NOMO-1 treated with DMSO at 0.1 percent for 48 hours (cell line): ENCODE data around the gene NFAM1.

Source experiments
- DNase-seq: peaks from one replicate; lab custom pipeline; 2025; ENCODE audit not compliant: unreplicated experiment; lab: John Stamatoyannopoulos, UW

The NFAM1 gene

DNA sequence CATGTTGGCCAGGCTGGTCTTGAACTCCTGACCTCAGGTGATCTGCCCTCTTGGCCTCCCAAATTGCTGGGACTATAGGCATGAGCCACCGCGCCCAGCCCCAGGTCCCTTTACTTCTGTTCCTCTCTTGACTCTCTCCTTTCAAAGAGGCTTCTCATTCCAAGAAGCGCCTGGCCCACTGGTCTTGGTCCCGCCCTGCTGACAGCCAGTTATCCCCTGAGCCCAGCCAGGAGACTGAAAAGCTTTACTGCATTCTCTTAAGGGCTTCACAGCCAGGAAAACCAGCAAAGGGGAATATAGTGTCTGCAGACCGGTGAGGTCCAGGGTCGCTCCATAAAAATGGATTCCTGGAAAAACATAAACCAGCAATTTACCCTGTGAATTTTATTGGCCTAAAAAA, 68.3 kb downstream of the NFAM1 start:
- no peak for DNase-seq

DNA sequence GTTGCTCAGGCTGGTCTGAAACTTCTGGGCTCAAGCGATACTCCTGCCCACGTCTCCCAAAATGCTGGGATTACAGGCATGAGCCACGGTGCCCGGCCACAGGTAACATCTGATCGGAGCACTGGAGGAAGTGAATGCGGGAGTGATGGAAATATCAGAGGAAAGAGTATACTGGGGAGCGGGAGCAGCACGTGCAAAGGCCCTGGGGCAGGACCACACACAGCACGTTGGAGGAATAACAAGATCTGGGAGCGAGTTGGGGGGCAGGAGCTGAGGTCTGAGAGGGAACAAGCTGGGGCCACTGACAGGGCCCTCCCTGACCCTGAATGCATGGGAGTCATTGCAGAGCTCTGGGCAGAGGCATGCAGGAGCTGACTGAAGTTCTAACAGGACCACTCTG, 70.7 kb downstream of the NFAM1 start:
- DNase-seq: no peak

- no peak for DNase-seq
Measured at GRCh38 chr22:42360348-42360747, 71.9 kb downstream of the NFAM1 start.

- no peak for DNase-seq
Measured at GRCh38 chr22:42358643-42359558, 73.3 kb downstream of the NFAM1 start.

DNA sequence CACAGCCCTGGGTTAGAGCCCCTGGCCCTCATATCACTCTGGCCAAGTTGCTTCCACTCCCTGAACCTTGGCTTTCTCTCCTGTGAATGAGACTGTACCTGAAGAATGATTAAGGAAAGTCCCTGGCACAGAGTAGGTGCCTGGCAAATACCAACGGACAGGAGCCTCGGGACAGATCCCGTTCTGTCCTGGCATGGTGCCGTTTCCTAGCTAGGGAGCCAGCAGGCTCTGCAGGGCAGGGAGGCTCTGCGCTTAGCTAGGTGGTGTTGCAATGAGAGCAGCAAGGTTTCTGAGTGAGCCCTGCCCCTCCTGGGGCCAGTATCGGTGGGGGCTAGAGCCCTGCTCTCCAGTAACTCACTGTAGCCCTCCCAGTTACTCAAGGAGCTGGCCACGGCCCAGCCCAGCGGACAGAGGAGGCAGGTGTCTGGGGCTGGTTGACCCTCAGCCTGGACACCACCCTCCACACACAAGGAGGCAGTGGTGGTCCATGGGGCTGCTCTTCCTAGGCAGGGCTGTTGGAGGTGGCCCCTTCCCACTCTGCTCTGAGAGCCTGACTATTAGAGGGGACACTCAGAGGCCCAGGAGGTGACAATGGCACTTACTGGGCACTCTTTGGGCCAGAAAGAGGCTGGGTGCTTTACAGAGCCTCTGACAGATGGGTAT, 74.4 kb downstream of the NFAM1 start:
- DNase-seq: no peak

DNA sequence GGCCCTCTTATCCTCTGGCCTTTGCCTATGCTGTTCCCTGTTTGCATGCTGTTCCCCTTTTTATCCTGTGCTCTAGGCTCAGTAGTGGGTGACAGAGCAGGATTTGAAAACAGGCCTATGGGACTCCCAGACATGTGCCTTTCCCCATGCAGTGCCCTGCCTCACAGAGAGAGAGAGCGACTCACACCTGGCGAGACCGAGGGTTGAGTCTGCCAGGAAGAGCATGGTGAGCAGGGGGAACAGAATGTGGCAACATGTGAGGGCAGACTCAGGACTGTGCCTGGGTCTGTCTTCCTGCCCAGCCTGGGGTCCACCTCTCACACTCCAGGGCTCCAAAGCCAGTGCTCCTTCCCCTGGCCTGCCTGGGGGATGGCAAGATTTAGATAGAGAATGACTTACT, 75.0 kb downstream of the NFAM1 start:
- no peak for DNase-seq

DNA sequence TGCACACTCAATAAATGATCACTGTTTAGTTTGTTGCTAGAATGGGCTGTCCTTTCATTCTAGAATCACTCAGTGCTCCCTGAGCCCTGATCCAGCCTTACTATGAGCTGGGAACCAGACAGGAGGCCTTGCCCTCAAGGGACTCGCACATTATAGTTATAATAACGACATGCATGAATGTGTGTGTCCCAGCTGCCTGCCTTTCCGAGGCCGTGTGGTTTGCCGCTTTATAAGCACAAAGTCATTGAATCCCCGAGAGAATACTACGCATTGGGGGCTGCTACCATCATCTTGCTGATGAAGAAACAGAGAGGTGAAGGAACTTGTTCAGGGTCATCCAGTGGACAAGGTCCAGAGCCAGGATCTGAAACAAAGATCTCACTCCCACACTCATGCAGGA, 75.7 kb downstream of the NFAM1 start:
- DNase-seq: no peak

DNA sequence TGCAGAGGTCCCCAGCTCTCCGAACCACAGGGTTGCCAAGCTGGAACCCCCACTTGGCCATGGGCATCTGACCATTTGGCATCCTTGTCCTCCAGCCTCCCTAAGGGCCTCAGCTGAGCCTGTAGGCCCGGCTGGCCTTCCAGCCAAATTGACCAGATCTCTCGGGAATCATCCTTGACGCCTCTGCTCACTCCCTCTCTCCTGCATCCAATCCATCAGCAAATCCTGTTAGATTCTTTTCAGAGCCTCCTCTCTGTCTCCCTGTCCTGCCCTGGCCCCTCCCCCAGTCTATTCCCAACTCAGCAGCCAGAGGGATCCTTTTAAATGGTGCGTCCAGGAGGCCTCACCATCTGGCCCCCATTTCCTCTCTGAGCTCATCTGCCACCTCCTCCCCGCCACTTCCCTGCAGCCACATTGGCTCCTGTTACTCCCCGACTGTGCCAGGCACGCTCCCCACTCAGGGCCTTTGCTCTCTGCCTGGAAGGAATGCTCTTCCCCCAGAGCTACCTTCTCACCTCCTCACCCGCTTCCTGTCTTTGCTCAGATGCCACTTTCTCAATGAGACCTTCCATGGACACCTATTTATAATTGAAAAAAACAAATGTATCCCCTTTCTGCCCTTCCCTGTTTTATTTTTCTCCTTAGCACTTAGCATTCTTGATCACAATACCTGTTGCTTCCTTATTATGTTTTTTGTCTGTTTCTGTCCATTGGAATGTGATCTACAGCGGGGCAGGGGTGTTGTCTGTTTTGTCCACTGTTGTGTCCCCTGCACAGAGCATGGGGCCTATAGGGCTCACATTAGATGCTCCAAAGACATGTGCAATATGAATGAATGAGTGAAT, 78.1 kb downstream of the NFAM1 start:
- no peak for DNase-seq

DNA sequence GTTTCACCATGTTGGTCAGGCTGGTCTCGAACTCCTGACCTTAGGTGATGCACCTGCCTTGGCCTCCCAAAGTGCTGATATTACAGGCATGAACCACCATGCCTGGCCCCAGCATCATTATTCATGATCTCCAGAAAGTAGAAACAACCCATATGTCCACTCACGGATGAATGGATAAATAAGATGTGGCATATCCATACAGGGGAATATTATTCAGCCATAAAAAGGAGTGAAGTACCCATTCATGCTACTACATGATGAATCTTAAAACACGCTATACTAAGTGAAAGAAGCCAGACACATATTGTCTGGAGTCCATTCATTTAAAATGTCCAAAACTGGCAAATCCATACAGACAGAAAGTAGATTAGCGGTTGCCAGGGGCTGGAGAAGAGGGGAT, 81.8 kb downstream of the NFAM1 start:
- no peak for DNase-seq

DNA sequence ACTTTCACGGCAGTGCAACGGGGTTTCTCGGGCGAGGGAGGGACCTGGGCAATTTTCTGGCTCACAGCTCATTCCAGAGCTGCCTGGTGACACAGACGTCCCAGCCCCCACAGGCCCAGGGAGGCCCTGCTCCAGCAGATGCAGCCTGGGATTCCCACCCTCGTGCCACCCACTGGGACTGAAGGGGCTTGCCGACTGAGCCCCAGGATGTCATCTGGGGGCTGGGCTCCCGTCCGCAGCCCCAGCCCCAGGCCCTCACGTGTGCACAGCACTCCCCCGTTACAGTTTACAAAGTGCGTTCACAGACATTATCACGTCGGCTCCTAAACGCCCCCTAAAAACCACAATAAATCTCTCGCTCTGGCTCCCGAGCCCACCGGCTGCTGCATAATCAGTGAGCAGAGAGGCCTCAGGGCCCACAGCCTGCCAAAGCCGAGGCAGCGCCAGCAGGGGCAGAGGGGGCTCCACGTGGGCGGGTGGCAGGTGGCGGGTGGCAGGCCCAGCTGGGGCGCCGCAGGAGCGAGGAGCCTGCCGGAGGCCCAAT, 84.8 kb downstream of the NFAM1 start:
- DNase-seq: no peak

DNA sequence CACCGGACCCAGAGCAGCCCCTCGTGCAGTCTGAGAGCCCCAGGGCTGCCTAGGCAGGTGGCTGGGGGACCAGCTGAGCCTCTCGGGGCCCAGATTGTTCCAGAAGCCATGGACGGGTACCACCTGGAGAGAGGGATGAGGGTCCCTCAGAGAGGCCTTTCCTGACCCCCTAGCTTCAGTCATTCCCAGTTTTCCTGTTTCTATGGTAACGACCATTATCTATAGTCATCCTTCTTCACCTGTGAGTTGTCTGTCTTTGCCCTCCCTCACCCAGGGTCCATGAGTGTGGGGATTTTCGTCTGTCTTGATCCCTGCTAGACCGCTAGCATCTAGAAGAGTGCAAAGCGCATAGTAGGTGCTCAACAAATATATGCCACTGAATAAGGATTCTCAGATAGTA, 85.5 kb downstream of the NFAM1 start:
- DNase-seq: no peak

GRCh38 chr22:42345458-42345857, 86.7 kb downstream of the NFAM1 start:
- no peak for DNase-seq

DNA sequence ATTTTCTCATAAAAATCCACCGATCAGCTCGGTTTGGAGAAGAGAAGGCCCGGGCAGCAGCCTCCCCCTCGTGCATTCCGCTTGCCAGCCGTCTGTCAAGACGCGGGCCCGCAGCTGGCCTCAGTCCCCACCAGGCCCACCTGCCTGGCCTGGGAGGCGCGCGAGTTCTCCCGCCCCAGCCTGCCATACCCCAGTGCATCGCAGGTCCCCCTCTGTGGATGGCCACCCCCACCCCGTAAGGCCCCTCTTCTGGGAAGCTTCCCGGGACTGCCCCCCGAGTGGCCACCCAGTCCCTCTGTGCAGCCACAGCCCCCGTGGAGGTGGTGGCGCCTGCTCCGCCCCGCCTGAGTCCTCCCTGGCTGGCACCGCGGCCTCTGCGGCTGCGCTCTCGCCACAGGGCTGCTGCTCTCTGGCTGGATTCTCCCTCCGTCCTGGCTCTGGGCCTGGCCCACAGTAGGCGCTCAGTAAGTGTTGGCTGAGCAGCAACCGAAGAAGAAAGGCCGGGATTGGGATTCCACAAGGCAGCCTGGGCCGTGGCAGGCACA, 87.8 kb downstream of the NFAM1 start:
- DNase-seq: no peak

DNA sequence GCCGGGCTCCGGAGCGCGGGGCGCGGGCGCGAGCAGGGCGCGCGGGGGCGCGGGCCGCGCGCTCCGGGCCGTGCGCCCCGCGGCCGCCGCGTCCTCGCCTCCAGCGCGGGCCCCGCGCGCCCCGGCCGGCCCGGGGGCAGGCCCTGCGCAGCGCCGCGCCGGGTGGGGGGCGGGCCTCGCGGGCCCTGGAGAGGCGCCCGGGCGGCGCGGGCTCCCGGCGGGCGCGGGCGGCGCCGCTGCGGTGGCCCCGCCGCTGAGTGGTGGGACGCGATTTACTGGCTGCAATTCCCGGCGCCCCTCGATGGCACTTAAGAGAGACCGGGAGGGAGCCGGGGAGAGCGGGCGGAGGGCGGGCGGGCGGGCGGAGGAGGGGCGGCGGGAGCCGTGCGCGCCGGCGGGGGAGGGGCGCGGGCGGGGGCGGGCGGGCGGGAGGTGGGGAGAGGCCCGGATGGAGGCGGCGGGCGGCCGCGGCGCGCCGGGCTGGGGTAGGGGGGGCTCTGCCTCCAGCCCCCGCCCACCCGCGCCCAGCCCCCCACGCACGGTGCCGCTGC, 88.6 kb downstream of the NFAM1 start:
- DNase-seq: no peak

DNA sequence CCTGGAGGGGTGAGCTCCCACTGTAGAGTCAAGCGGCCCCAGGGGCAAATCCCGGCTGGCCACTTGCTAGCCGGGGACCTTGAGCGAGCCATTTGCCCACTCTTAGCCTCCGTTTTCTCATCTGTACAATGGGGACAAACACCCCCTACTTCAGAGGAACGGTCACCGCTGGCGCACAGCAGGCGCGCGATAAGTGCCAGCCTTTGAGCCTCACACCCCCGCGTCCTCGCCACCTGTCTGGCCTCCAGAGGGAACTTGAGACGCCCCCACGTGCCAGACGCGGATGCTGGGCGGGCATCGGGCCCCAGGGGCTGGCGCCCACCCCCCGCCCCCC, 89.1 kb downstream of the NFAM1 start:
- DNase-seq: no peak

DNA sequence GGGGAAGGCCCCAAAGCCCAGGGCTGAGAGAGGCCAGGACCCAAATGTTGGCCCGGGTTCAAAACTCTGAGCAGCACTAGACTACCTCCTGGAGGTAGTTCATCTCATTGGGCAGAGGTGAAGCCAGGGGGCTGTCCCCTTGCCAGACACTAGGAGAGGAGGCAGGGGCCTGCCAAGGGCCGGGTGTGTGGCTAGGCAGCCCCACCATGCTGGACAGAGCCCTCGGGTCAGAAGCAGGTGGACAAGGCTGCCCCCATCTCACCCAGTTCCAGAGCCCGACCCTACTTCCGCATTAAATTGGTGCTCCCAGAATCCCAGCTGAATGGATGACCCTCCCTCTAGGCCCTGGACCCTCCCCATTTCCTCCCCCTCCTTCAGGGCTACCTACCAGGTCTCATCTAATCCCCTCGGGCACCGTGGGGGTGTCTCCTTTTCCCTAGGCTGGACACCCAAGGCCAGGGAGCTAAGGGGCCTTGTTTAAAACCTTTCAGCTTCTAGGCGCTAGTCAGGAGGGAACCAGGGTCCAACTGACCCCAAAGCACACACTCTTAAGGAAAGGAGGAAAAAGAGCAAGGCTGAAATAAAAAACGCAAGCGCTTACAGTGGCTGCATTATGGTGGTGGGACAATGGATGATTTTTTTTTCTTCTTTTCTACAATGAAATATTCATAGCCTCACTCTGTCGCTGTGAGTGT, 89.6 kb downstream of the NFAM1 start:
- no peak for DNase-seq

GRCh38 chr22:42341779-42342178, 90.4 kb downstream of the NFAM1 start:
- no peak for DNase-seq

- no peak for DNase-seq
Measured at GRCh38 chr22:42340829-42341383, 91.3 kb downstream of the NFAM1 start.

DNA sequence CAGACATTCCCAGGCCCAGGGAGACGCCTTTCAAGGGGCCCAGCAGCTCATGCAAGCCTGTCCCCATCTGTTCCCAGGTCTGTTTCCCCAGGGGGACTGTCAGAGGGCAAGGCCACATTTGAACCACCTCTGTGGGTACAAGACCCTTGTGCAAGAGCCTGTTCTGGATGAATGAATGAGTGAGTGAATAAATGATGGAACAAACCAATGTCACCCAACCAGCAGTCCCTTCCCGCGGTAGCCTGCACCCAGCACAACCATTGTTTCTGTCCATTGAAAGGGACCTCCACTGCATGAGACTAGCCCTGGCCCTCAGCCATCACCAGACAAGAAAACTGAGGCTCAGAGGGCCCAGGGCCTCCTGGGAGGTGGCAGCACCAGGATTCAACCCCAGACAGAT, 92.1 kb downstream of the NFAM1 start:
- DNase-seq: no peak

GRCh38 chr22:42338479-42338878, 93.7 kb downstream of the NFAM1 start:
- no peak for DNase-seq
